A549 (cell line): Measurements from ENCODE around the gene CPPED1. TPM values are rescaled to one million over a fixed set of nuclear protein-coding genes. Genes with fewer than 3 reads are reported as not detected.
"Not testable (repeated sequence)": the region's sequence is repeated elsewhere in the genome, so short reads cannot be mapped to it uniquely, and the experiment has no call there.

Experiments
- ATAC-seq, 2 experiments: fragments of 200-7000 bp in 1 of 2; fragments of >200 bp in 1 of 2; cut with Nextera tagmentation in 1 of 2; cut with Tn5 transposase in 1 of 2; 3 replicates each; pipeline versions ENCODE4 v1.8.0 to v1.9.1; 2018 to 2020; ENCODE audit warnings: mild to moderate bottlenecking in 1 of 2, moderate library complexity in 1 of 2
- CTCF ChIA-PET: fragments of 300-600 bp; sonication (Branson Sonifier 250); formaldehyde crosslinking; extraction: SDS; loops from one replicate; lab custom pipeline; 2021; ENCODE audit warnings: antibody characterized with exemption, inconsistent platforms; lab: Yijun Ruan, JAX
- POLR2A ChIA-PET: fragments of 350-600 bp; formaldehyde crosslinking; extraction: SDS; loops from one replicate; lab custom pipeline; 2021; ENCODE audit warnings: antibody characterized with exemption, inconsistent platforms; lab: Yijun Ruan, JAX
- DNase-seq, 2 experiments: peaks; one replicate each; pipeline versions ENCODE4 v3.0.0 to v3.0.0-alpha.2; 2011 to 2016; ENCODE audit warnings: low read depth in 1 of 2, low spot score in 1 of 2
- FAIRE-seq: peaks from 2 replicates; lab custom pipeline; 2011; peaks lifted over from hg19 to GRCh38; lab: Jason Lieb, UNC
- H3K27ac ChIP-seq, 2 experiments: fragments of >200 bp; sonication (Bioruptor Twin); formaldehyde crosslinking; 3 replicates each; pipeline ENCODE4 v1.5.1; 2016 to 2017
- H3K4me1 ChIP-seq: fragments of >200 bp; sonication (Bioruptor Twin); formaldehyde crosslinking; 3 replicates; pipeline ENCODE4 v1.6.1; 2016
- H3K4me2 ChIP-seq: fragments of >200 bp; sonication (Bioruptor Twin); formaldehyde crosslinking; 3 replicates; pipeline ENCODE4 v1.6.1; 2016
- H3K4me3 ChIP-seq: fragments of >200 bp; sonication (Bioruptor Twin); formaldehyde crosslinking; 3 replicates; pipeline ENCODE4 v1.5.1; 2016
- H3K9me3 ChIP-seq: fragments of >200 bp; sonication (Bioruptor Twin); formaldehyde crosslinking; 3 replicates; pipeline ENCODE4 v1.6.1; 2016
- CEBPB ChIP-seq, 2 experiments: fragments of >200 bp in 1 of 2; sonication (Bioruptor Twin) in 1 of 2; formaldehyde crosslinking in 1 of 2; IDR thresholded peaks; 2 replicates each; pipeline ENCODE4 v1.6.1; 2012 to 2016
- FOSL2 ChIP-seq, 2 experiments: fragments of 450-650 bp in 1 of 2; fragments of >200 bp in 1 of 2; sonication (Bioruptor Twin) in 1 of 2; formaldehyde crosslinking; IDR thresholded peaks; 2 replicates each; pipeline versions ENCODE4 v1.5.0 to v1.6.1; 2016 to 2020; ENCODE audit warnings: mild to moderate bottlenecking in 1 of 2, moderate library complexity in 1 of 2
- GATA3 ChIP-seq: IDR thresholded peaks from 2 replicates; pipeline ENCODE4 v1.6.1; 2012; ENCODE audit warnings: borderline replicate concordance
- HEYL ChIP-seq: fragments of 250-450 bp; sonication (Bioruptor Pico); IDR thresholded peaks from 2 replicates; pipeline ENCODE4 v1.8.0; 2021; ENCODE audit warnings: mild to moderate bottlenecking, moderate library complexity
- HOXA7 ChIP-seq: fragments of 250-450 bp; sonication (Bioruptor Pico); IDR thresholded peaks from 2 replicates; pipeline ENCODE4 v1.5.0; 2020; ENCODE audit warnings: mild to moderate bottlenecking, moderate library complexity
- JUN ChIP-seq, 2 experiments: fragments of >200 bp; sonication (Bioruptor Twin); formaldehyde crosslinking; IDR thresholded peaks; 2 replicates in 1 of 2; 3 replicates in 1 of 2; pipeline ENCODE4 v1.6.1; 2016 to 2017
- JUNB ChIP-seq: fragments of >200 bp; sonication (Bioruptor Twin); formaldehyde crosslinking; IDR thresholded peaks from 2 replicates; pipeline ENCODE4 v1.6.1; 2016
- NR3C1 ChIP-seq: fragments of >200 bp; sonication (Bioruptor Twin); formaldehyde crosslinking; IDR thresholded peaks from 3 replicates; pipeline ENCODE4 v1.6.1; 2017
- PHF8 ChIP-seq: fragments of 200-600 bp; sonication (generic); IDR thresholded peaks from 2 replicates; pipeline ENCODE4 v1.6.1; 2016; ENCODE audit warnings: low read depth, mild to moderate bottlenecking, antibody characterized with exemption, moderate library complexity, borderline replicate concordance
- POLR2AphosphoS2 ChIP-seq: conservative IDR thresholded peaks from 2 replicates; pipeline ENCODE4 v1.6.1; 2012; ENCODE audit warnings: low read length, improper control_type of control experiment, inconsistent platforms
- RCOR1 ChIP-seq: fragments of 150-350 bp; IDR thresholded peaks from 2 replicates; pipeline ENCODE4 v1.6.1; 2014; ENCODE audit warnings: antibody characterized with exemption, low read length, low read depth
- RNF2 ChIP-seq: fragments of 200-600 bp; sonication (generic); IDR thresholded peaks from 2 replicates; pipeline ENCODE4 v1.6.1; 2016; ENCODE audit warnings: low read depth, mild to moderate bottlenecking, antibody characterized with exemption, moderate library complexity, borderline replicate concordance
- TFCP2L1 ChIP-seq: fragments of 250-450 bp; sonication (Bioruptor Pico); IDR thresholded peaks from 2 replicates; pipeline ENCODE4 v1.5.0; 2021; ENCODE audit warnings: mild to moderate bottlenecking
- ZFP36 ChIP-seq: fragments of 450-650 bp; IDR thresholded peaks from 2 replicates; pipeline ENCODE4 v1.6.1; 2014; ENCODE audit warnings: borderline replicate concordance; ENCODE audit not compliant: partially characterized antibody
- WGBS: methylation state at CpG from one replicate; pipeline ENCODE4 v1.1.6; 2017; ENCODE audit errors: missing lambda C conversion rate; 5-methylcytosine and 5-hydroxymethylcytosine counted together
- polyA plus RNA-seq, 4 experiments: library from polyadenylated mRNA; depleted of rRNA in 3 of 4; stranded (reverse); fragments of >200 nt; fragmentation: RNase III in 1 of 4; extraction: RNeasy Plus Mini Kit Qiagen cat#74134 plus additional on column Dnase treatment in 1 of 4; gene quantifications; 2 replicates in 3 of 4; 3 replicates in 1 of 4; pipeline ENCODE4 v1.2.3, GENCODE V29; 2011 to 2017
- TF ChIP-seq, protein P1 (sequence below): fragments of >200 bp; sonication (Bioruptor Twin); formaldehyde crosslinking; IDR thresholded peaks from 2 replicates; pipeline ENCODE4 v1.6.1; 2016
- TF ChIP-seq, protein P2 (sequence below): fragments of 200-600 bp; sonication (generic); IDR thresholded peaks from 2 replicates; pipeline ENCODE4 v1.6.1; 2016; ENCODE audit warnings: antibody characterized with exemption, mild to moderate bottlenecking, moderate library complexity
- TF ChIP-seq, protein P3 (sequence below): IDR thresholded peaks from 2 replicates; pipeline ENCODE4 v1.6.1; 2012; ENCODE audit warnings: low read depth, borderline replicate concordance
- TF ChIP-seq, protein P4 (sequence below): fragments of >200 bp; sonication (Bioruptor Twin); formaldehyde crosslinking; IDR thresholded peaks from 3 replicates; pipeline ENCODE4 v1.5.1; 2016
- TF ChIP-seq, protein P5 (sequence below): IDR thresholded peaks from 2 replicates; pipeline ENCODE4 v1.6.1; 2012

CPPED1 gene
- polyA plus RNA-seq, 2 of the 4 experiments (the other 2 are of a cell fraction): 16.1 to 30.5 TPM

DNA sequence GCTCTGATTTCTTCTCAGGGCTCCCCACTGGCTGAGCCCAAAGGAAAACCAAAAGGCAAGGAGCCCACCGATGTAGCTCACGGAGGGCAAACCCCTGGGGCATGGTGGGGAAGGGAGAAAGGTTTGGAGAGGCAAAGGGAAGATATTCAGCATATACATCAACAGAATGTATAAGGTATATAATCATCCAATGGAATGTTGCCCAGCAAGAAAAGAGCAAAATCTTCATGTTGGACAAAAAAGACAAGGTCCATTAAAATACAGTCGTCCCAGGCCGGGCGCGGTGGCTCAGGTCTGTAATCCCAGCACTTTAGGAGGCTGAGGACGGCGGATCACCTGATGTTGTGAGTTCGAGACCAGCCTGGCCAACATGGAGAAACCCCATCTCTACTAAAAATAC, 1.6 kb downstream of the CPPED1 start (continued):
- TF ChIP-seq GATA3 (no peak), JUN (IDR thresholded peaks at IDR 0.05) (no peak), TFCP2L1 (CRISPR knock-in tag) (no peak), CEBPB (IDR thresholded peaks at IDR 0.05) (no peak), JUNB (no peak), HOXA7 (CRISPR knock-in tag) (no peak)
- TF ChIP-seq, protein P1, sequence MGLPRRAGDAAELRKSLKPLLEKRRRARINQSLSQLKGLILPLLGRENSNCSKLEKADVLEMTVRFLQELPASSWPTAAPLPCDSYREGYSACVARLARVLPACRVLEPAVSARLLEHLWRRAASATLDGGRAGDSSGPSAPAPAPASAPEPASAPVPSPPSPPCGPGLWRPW: no peak

DNA sequence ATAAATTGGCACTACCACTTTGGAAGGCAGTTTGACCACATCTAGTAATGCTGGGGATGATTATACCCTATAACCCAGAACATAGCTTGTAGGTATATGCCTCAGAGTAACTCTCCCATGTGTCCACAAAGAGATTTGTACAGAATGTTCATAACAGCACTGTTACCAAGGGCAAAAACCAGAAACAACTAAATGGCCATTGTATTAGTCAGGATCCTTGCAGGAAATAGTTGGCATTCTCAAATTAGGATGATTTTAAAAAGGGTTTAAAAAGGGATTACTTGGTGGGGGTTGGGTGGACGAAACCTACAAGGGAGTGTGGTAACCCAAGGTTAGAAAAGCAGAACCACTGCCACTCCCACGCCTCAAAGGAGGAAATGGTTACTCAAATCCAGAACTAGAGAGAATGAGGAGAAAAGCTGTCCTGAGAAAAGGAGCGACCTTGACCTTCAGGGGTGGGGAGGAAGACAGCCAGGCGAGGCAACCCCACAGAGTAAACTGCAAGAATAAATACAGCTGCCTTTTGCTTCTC, 2.1 kb downstream of the CPPED1 start:
- no peak for ATAC-seq
- Histone ChIP-seq H3K4me3 (no peak overlapping the region), H3K4me2 (peak overlapping the region; percentile 75), H3K27ac (peak overlapping the region; percentile 10 to 37; a peak in 3 of 6 replicates), H3K4me1 (peaks cover 26% of the 10 kb centered on the region), H3K9me3 (no peaks in the 10 kb centered on the region)
- peak in 1 of 2 experiments; percentile 39 for DNase-seq
- CTCF ChIA-PET: interaction anchor here (1.1 kb wide), 1 partner anchor 347 kb away, joined by 3 read pairs; no protein-coding TSS in a partner anchor
- POLR2A ChIA-PET: no interaction called here
- TF ChIP-seq, protein P2, sequence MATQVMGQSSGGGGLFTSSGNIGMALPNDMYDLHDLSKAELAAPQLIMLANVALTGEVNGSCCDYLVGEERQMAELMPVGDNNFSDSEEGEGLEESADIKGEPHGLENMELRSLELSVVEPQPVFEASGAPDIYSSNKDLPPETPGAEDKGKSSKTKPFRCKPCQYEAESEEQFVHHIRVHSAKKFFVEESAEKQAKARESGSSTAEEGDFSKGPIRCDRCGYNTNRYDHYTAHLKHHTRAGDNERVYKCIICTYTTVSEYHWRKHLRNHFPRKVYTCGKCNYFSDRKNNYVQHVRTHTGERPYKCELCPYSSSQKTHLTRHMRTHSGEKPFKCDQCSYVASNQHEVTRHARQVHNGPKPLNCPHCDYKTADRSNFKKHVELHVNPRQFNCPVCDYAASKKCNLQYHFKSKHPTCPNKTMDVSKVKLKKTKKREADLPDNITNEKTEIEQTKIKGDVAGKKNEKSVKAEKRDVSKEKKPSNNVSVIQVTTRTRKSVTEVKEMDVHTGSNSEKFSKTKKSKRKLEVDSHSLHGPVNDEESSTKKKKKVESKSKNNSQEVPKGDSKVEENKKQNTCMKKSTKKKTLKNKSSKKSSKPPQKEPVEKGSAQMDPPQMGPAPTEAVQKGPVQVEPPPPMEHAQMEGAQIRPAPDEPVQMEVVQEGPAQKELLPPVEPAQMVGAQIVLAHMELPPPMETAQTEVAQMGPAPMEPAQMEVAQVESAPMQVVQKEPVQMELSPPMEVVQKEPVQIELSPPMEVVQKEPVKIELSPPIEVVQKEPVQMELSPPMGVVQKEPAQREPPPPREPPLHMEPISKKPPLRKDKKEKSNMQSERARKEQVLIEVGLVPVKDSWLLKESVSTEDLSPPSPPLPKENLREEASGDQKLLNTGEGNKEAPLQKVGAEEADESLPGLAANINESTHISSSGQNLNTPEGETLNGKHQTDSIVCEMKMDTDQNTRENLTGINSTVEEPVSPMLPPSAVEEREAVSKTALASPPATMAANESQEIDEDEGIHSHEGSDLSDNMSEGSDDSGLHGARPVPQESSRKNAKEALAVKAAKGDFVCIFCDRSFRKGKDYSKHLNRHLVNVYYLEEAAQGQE: no peak
- TF ChIP-seq FOSL2 (IDR thresholded peaks at IDR 0.05): no peak
- TF ChIP-seq FOSL2 (CRISPR knock-in tag; IDR thresholded peaks at IDR 0.05): 0 out of 2 replicates have a peak, but pooled peaks have one; percentile 2
- FAIRE-seq: no peak
- WGBS: 34% methylated on average over 4 of the region's 4 CpGs

DNA sequence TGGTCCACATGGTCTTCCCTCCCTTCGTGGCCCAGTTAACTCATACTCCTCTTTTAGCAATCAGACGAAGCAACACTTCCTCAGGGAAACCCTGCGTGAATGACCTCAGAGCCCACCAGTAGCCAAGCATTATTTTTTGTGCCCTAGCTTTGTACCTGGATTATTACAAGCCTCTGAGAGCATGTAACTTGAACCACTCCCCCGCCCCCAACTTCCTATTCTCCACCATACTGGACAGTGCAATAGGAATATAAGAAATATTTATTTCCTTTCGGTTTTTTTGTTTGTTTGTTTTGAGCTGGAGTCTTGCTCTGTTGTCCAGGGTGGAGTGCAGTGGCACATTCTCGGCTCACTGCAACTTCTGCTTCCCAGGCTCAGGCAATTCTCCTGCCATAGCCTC, 2.9 kb downstream of the CPPED1 start:
- FAIRE-seq (no peak), DNase-seq (no peak), ATAC-seq (no peak)
- peak overlapping the region; percentile 75; the same call in 2 of the 3 replicates for H3K4me2 ChIP-seq
- POLR2A ChIA-PET: no interaction called here
- 88% methylated on average over 6 of the region's 6 CpGs for WGBS
- H3K4me3 ChIP-seq: no peak overlapping the region
- H3K9me3 ChIP-seq: no peaks in the 10 kb centered on the region
- TF ChIP-seq, protein P3, sequence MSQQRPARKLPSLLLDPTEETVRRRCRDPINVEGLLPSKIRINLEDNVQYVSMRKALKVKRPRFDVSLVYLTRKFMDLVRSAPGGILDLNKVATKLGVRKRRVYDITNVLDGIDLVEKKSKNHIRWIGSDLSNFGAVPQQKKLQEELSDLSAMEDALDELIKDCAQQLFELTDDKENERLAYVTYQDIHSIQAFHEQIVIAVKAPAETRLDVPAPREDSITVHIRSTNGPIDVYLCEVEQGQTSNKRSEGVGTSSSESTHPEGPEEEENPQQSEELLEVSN: no peak
- TF ChIP-seq, protein P4, sequence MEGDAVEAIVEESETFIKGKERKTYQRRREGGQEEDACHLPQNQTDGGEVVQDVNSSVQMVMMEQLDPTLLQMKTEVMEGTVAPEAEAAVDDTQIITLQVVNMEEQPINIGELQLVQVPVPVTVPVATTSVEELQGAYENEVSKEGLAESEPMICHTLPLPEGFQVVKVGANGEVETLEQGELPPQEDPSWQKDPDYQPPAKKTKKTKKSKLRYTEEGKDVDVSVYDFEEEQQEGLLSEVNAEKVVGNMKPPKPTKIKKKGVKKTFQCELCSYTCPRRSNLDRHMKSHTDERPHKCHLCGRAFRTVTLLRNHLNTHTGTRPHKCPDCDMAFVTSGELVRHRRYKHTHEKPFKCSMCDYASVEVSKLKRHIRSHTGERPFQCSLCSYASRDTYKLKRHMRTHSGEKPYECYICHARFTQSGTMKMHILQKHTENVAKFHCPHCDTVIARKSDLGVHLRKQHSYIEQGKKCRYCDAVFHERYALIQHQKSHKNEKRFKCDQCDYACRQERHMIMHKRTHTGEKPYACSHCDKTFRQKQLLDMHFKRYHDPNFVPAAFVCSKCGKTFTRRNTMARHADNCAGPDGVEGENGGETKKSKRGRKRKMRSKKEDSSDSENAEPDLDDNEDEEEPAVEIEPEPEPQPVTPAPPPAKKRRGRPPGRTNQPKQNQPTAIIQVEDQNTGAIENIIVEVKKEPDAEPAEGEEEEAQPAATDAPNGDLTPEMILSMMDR: no peak
- TF ChIP-seq NR3C1 (no peak), POLR2AphosphoS2 (no peak), HEYL (CRISPR knock-in tag) (no peak), RNF2 (no peak), ZFP36 (no peak), RCOR1 (no peak), PHF8 (no peak)
- TF ChIP-seq, protein P5, sequence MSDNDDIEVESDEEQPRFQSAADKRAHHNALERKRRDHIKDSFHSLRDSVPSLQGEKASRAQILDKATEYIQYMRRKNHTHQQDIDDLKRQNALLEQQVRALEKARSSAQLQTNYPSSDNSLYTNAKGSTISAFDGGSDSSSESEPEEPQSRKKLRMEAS: no peak
- CTCF ChIA-PET: no interaction called here
- peaks cover 26% of the 10 kb centered on the region for H3K4me1 ChIP-seq
- H3K27ac ChIP-seq: peak overlapping the region in 1 of 2 experiments; percentile 9; a peak in 1 of 6 replicates

DNA sequence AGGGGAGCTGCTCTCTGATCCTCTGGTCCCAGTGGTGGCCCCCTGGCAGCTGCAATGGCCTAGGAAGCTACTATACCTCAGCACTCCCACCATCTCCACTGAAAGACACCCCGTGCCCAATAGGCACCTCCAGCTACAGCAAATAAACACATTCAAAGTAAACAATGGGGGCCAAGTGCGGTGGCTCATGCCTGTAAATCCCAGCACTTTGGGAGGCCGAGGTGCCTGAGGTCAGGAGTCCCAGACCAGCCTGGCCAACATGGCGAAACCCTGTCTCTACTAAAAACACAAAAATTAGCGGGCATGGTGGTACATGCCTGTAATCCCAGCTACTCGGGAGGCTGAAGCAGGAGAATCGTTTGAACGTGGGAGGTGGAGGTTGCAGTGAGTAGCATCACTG, 3.7 kb downstream of the CPPED1 start:
- ATAC-seq, FAIRE-seq, H3K9me3 ChIP-seq, H3K4me2 ChIP-seq, H3K4me3 ChIP-seq, DNase-seq, H3K27ac ChIP-seq, POLR2A ChIA-PET: not testable (repeated sequence)
- peaks cover 26% of the 10 kb centered on the region for H3K4me1 ChIP-seq
- CTCF ChIA-PET: interaction anchor here (0.6 kb wide), 3 partner anchors 11 to 363 kb away, joined by 3 read pairs; no protein-coding TSS in a partner anchor
- WGBS: 76% methylated on average over 8 of the region's 8 CpGs
